HG03097 (cell line): ENCODE results near the gene PI4KA.
"Not testable (repeated sequence)": the region's sequence is repeated elsewhere in the genome, so short reads cannot be mapped to it uniquely, and the experiment has no call there.

Source experiments
- ATAC-seq: cut with Tn5 transposase; IDR thresholded peaks from one replicate; pipeline ENCODE4 v1.9.1; 2021; ENCODE audit not compliant: unreplicated experiment, low FRiP score

PI4KA gene

GRCh38 chr22:20672082-20672424 is 186.6 kb downstream of the PI4KA start:
- no peak for ATAC-seq

GRCh38 chr22:20671409-20672081 is 187.1 kb downstream of the PI4KA start:
- ATAC-seq: no peak

- ATAC-seq: not testable (repeated sequence)
These were observed 188.0 kb downstream of the PI4KA start for GRCh38 chr22:20670457-20671261.

- not testable (repeated sequence) for ATAC-seq
These were observed 188.7 kb downstream of the PI4KA start for GRCh38 chr22:20669884-20670283.

- ATAC-seq: not testable (repeated sequence)
These were observed 189.1 kb downstream of the PI4KA start for GRCh38 chr22:20669471-20669870.

GRCh38 chr22:20668769-20669168 is 189.8 kb downstream of the PI4KA start:
- not testable (repeated sequence) for ATAC-seq

- ATAC-seq: not testable (repeated sequence)
These were observed 190.4 kb downstream of the PI4KA start for GRCh38 chr22:20668226-20668625.

GRCh38 chr22:20667548-20667947 is 191.1 kb downstream of the PI4KA start:
- not testable (repeated sequence) for ATAC-seq

GRCh38 chr22:20666560-20666959 is 192.1 kb downstream of the PI4KA start:
- ATAC-seq: no peak

- ATAC-seq: no peak
These were observed 194.0 kb downstream of the PI4KA start for GRCh38 chr22:20664594-20664959.

- no peak for ATAC-seq
These were observed 194.5 kb downstream of the PI4KA start for GRCh38 chr22:20663941-20664593.

- ATAC-seq: no peak
These were observed 195.3 kb downstream of the PI4KA start for GRCh38 chr22:20663137-20663828.

- ATAC-seq: not testable (repeated sequence)
These were observed 196.0 kb downstream of the PI4KA start for GRCh38 chr22:20662524-20663036.

GRCh38 chr22:20661473-20661872 is 197.1 kb downstream of the PI4KA start:
- no peak for ATAC-seq

GRCh38 chr22:20660441-20661054 is 198.1 kb downstream of the PI4KA start:
- ATAC-seq: no peak

GRCh38 chr22:20659920-20660319 is 198.7 kb downstream of the PI4KA start:
- ATAC-seq: no peak

GRCh38 chr22:20659258-20659657 is 199.4 kb downstream of the PI4KA start:
- ATAC-seq: no peak

- ATAC-seq: no peak
These were observed 200.0 kb downstream of the PI4KA start for GRCh38 chr22:20658433-20659222.

GRCh38 chr22:20657963-20658362 is 200.6 kb downstream of the PI4KA start:
- no peak for ATAC-seq
